ENCODE measurements around the gene ANKRD9. TPM values are rescaled to one million over a fixed set of nuclear protein-coding genes. Genes with fewer than 3 reads are reported as not detected.
A peak's percentile ranks its signal among the peaks of the same experiment; 100 is the strongest.

The ANKRD9 gene
- total and polyA plus RNA-seq, 7 donors = 9.6 to 36.0 (median 16.4) TPM

GRCh38 chr14:102506626-102506925 is 3.0 kb downstream of the ANKRD9 start:
- TF ChIP-seq EP300 (IDR thresholded peaks at IDR 0.05) = no peak
- intact Hi-C loops (cut with DNase I) = no loop called here
- no peak for DNase-seq
- Histone ChIP-seq H3K4me1 (peaks cover 0 to 19% (median 14%) of the 10 kb centered on the region in 4 donors), H3K27me3 (no peaks in the 10 kb centered on the region), H3K9me3 (no peaks in the 10 kb centered on the region), H3K4me3 (no peak overlapping the region), H3K27ac (no peak overlapping the region), H3K36me3 (peaks cover 5 to 18% (median 10%) of the 10 kb centered on the region in 4 donors)
- WGBS, 2 donors = 94% methylated on average over 11 of the region's 11 CpGs

- H3K4me3 ChIP-seq = no peak overlapping the region
- TF ChIP-seq CTCF (IDR thresholded peaks at IDR 0.05) (no peak), EP300 (IDR thresholded peaks at IDR 0.05) (no peak), POLR2A (IDR thresholded peaks at IDR 0.05) (no peak), POLR2AphosphoS5 (IDR thresholded peaks at IDR 0.05) (no peak)
- DNase-seq = no peak
- 90 to 96% methylated on average over 19 of the region's 19 CpGs for WGBS, 2 donors
- H3K9me3 ChIP-seq = no peaks in the 10 kb centered on the region
- intact Hi-C loops (cut with DNase I) = no loop called here
- peaks cover 0 to 21% (median 15%) of the 10 kb centered on the region in 4 donors for H3K4me1 ChIP-seq
- H3K27ac ChIP-seq = peak overlapping the region in 2 of 4 donors; percentile 12 to 43
- no peaks in the 10 kb centered on the region for H3K27me3 ChIP-seq
- peaks cover 5 to 18% (median 10%) of the 10 kb centered on the region in 4 donors for H3K36me3 ChIP-seq
These were observed 3.6 kb downstream of the ANKRD9 start for GRCh38 chr14:102505775-102506625.

- Histone ChIP-seq H3K4me3 (no peak overlapping the region), H3K27ac (peak overlapping the region in 2 of 4 donors; percentile 12 to 43), H3K4me1 (peaks cover 0 to 23% (median 20%) of the 10 kb centered on the region in 4 donors), H3K36me3 (peaks cover 5 to 18% (median 10%) of the 10 kb centered on the region in 4 donors), H3K27me3 (no peaks in the 10 kb centered on the region), H3K9me3 (no peaks in the 10 kb centered on the region)
- 81 to 85% methylated on average over 7 of the region's 7 CpGs for WGBS, 2 donors
- no peak for DNase-seq
- intact Hi-C loops (cut with DNase I) = no loop called here
- no peak for TF ChIP-seq POLR2AphosphoS5 (IDR thresholded peaks at IDR 0.05)
- no peak for TF ChIP-seq POLR2A (IDR thresholded peaks at IDR 0.05)
These were observed 4.5 kb downstream of the ANKRD9 start for GRCh38 chr14:102505000-102505619.

- Histone ChIP-seq H3K4me3 (no peak overlapping the region), H3K36me3 (peaks cover 5 to 18% (median 10%) of the 10 kb centered on the region in 4 donors), H3K27ac (peak overlapping the region in 3 of 4 donors; percentile 12 to 43 (median 31)), H3K9me3 (no peaks in the 10 kb centered on the region), H3K27me3 (no peaks in the 10 kb centered on the region), H3K4me1 (peaks cover 0 to 27% (median 26%) of the 10 kb centered on the region in 4 donors)
- WGBS, 2 donors = 58 to 77% methylated on average over 18 of the region's 18 CpGs
- intact Hi-C loops (cut with DNase I) = no loop called here
- no peak for DNase-seq
- TF ChIP-seq POLR2A (IDR thresholded peaks at IDR 0.05) (no peak), POLR2AphosphoS5 (IDR thresholded peaks at IDR 0.05) (no peak), CTCF (IDR thresholded peaks at IDR 0.05) (no peak), EP300 (IDR thresholded peaks at IDR 0.05) (no peak)
These were observed 5.1 kb downstream of the ANKRD9 start for GRCh38 chr14:102504328-102504999.

GRCh38 chr14:102503641-102504327 is 5.8 kb downstream of the ANKRD9 start:
- intact Hi-C loops (cut with DNase I) = no loop called here
- Histone ChIP-seq H3K4me3 (no peak overlapping the region), H3K36me3 (peaks cover 6 to 25% (median 10%) of the 10 kb centered on the region in 4 donors), H3K9me3 (no peaks in the 10 kb centered on the region), H3K27me3 (no peaks in the 10 kb centered on the region), H3K4me1 (peaks cover 0 to 28% (median 26%) of the 10 kb centered on the region in 4 donors), H3K27ac (peak overlapping the region in 3 of 4 donors; percentile 12 to 43 (median 31))
- 73 to 79% methylated on average over 12 of the region's 12 CpGs for WGBS, 2 donors
- DNase-seq = no peak
- TF ChIP-seq CTCF (IDR thresholded peaks at IDR 0.05) (no peak), POLR2AphosphoS5 (IDR thresholded peaks at IDR 0.05) (no peak), POLR2A (IDR thresholded peaks at IDR 0.05) (no peak), EP300 (IDR thresholded peaks at IDR 0.05) (no peak)

Measured in sigmoid colon (tissue), 7 donors.